Measurements from ENCODE around the gene ST3GAL5.

The ST3GAL5 gene

GRCh38 chr2:85794491-85795121 is 94.2 kb downstream of the ST3GAL5 start:
- H3K79me1 ChIP-seq (ENCODE audit: low read length): no peaks in the 10 kb centered on the region
- H3K36me3 ChIP-seq (ENCODE audit: control insufficient read depth, insufficient read depth, low read length): no peaks in the 10 kb centered on the region
- H3K79me2 ChIP-seq (ENCODE audit: control insufficient read depth, insufficient read depth, low read length): no peaks in the 10 kb centered on the region
- H3K27ac ChIP-seq (ENCODE audit: low read depth, low read length): no peak overlapping the region
- H4K5ac ChIP-seq (ENCODE audit: low read length): no peak overlapping the region
- H2AK5ac ChIP-seq (ENCODE audit: low read length): no peak overlapping the region
- no peak overlapping the region for H3K4me2 ChIP-seq (ENCODE audit: low read length)
- no peak overlapping the region for H3K4ac ChIP-seq (ENCODE audit: low read depth, low read length)
- H3K18ac ChIP-seq (ENCODE audit: low read length): no peak overlapping the region
- no peaks in the 10 kb centered on the region for H3K27me3 ChIP-seq (ENCODE audit: insufficient read depth, low read length, poor library complexity)
- H4K8ac ChIP-seq (ENCODE audit: low read depth, low read length): no peak overlapping the region
- no peak overlapping the region for H2BK15ac ChIP-seq (replicated peaks; ENCODE audit: low read depth)
- no peak for DNase-seq
- H3K4me3 ChIP-seq (ENCODE audit: low read length): no peak overlapping the region
- no peak overlapping the region for H3K23ac ChIP-seq (ENCODE audit: low read length)
- H3K56ac ChIP-seq (ENCODE audit: low read length): no peak overlapping the region
- H3K4me1 ChIP-seq (ENCODE audit: control insufficient read depth, low read depth, low read length): no peaks in the 10 kb centered on the region
- WGBS (ENCODE audit: extremely low coverage, insufficient coverage, low lambda C conversion rate): no CpG with 5 or more reads among the region's 14 CpGs
- no peak overlapping the region for H3K9ac ChIP-seq (ENCODE audit: low read length)
- no peak overlapping the region for H2BK5ac ChIP-seq (ENCODE audit: low read length)
- no peak overlapping the region for H2BK120ac ChIP-seq (ENCODE audit: low read depth, low read length)

- H4K8ac ChIP-seq (ENCODE audit: low read depth, low read length): no peak overlapping the region
- DNase-seq: no peak
- no peak overlapping the region for H2BK15ac ChIP-seq (replicated peaks; ENCODE audit: low read depth)
- no peaks in the 10 kb centered on the region for H3K27me3 ChIP-seq (ENCODE audit: insufficient read depth, low read length, poor library complexity)
- H4K5ac ChIP-seq (ENCODE audit: low read length): no peak overlapping the region
- no peaks in the 10 kb centered on the region for H3K79me1 ChIP-seq (ENCODE audit: low read length)
- H3K79me2 ChIP-seq (ENCODE audit: control insufficient read depth, insufficient read depth, low read length): no peaks in the 10 kb centered on the region
- no peaks in the 10 kb centered on the region for H3K36me3 ChIP-seq (ENCODE audit: control insufficient read depth, insufficient read depth, low read length)
- WGBS (ENCODE audit: extremely low coverage, insufficient coverage, low lambda C conversion rate): no CpG with 5 or more reads among the region's 3 CpGs
- H3K4me2 ChIP-seq (ENCODE audit: low read length): no peak overlapping the region
- H3K56ac ChIP-seq (ENCODE audit: low read length): no peak overlapping the region
- H3K4me1 ChIP-seq (ENCODE audit: control insufficient read depth, low read depth, low read length): no peaks in the 10 kb centered on the region
- no peak overlapping the region for H3K9ac ChIP-seq (ENCODE audit: low read length)
- no peak overlapping the region for H3K23ac ChIP-seq (ENCODE audit: low read length)
- H3K18ac ChIP-seq (ENCODE audit: low read length): no peak overlapping the region
- no peak overlapping the region for H2AK5ac ChIP-seq (ENCODE audit: low read length)
- no peak overlapping the region for H3K4ac ChIP-seq (ENCODE audit: low read depth, low read length)
- H2BK5ac ChIP-seq (ENCODE audit: low read length): no peak overlapping the region
- H2BK120ac ChIP-seq (ENCODE audit: low read depth, low read length): no peak overlapping the region
- H3K27ac ChIP-seq (ENCODE audit: low read depth, low read length): no peak overlapping the region
- no peak overlapping the region for H3K4me3 ChIP-seq (ENCODE audit: low read length)
Measured at GRCh38 chr2:85794038-85794441, 94.8 kb downstream of the ST3GAL5 start.

- no peak overlapping the region for H3K27ac ChIP-seq (ENCODE audit: low read depth, low read length)
- no peak overlapping the region for H3K23ac ChIP-seq (ENCODE audit: low read length)
- H3K4ac ChIP-seq (ENCODE audit: low read depth, low read length): no peak overlapping the region
- H2AK5ac ChIP-seq (ENCODE audit: low read length): no peak overlapping the region
- no peak overlapping the region for H3K9ac ChIP-seq (ENCODE audit: low read length)
- H4K8ac ChIP-seq (ENCODE audit: low read depth, low read length): no peak overlapping the region
- no peak overlapping the region for H2BK15ac ChIP-seq (replicated peaks; ENCODE audit: low read depth)
- WGBS (ENCODE audit: extremely low coverage, insufficient coverage, low lambda C conversion rate): no CpG with 5 or more reads among the region's 4 CpGs
- no peaks in the 10 kb centered on the region for H3K4me1 ChIP-seq (ENCODE audit: control insufficient read depth, low read depth, low read length)
- no peak for DNase-seq
- H3K27me3 ChIP-seq (ENCODE audit: insufficient read depth, low read length, poor library complexity): no peaks in the 10 kb centered on the region
- H3K56ac ChIP-seq (ENCODE audit: low read length): no peak overlapping the region
- no peaks in the 10 kb centered on the region for H3K36me3 ChIP-seq (ENCODE audit: control insufficient read depth, insufficient read depth, low read length)
- no peaks in the 10 kb centered on the region for H3K79me1 ChIP-seq (ENCODE audit: low read length)
- H3K4me3 ChIP-seq (ENCODE audit: low read length): no peak overlapping the region
- H3K18ac ChIP-seq (ENCODE audit: low read length): no peak overlapping the region
- no peak overlapping the region for H2BK5ac ChIP-seq (ENCODE audit: low read length)
- no peak overlapping the region for H4K5ac ChIP-seq (ENCODE audit: low read length)
- no peak overlapping the region for H2BK120ac ChIP-seq (ENCODE audit: low read depth, low read length)
- no peak overlapping the region for H3K4me2 ChIP-seq (ENCODE audit: low read length)
- H3K79me2 ChIP-seq (ENCODE audit: control insufficient read depth, insufficient read depth, low read length): no peaks in the 10 kb centered on the region
Measured at GRCh38 chr2:85793584-85793983, 95.2 kb downstream of the ST3GAL5 start.

GRCh38 chr2:85792783-85793441 is 95.9 kb downstream of the ST3GAL5 start:
- Histone ChIP-seq H3K9ac (ENCODE audit: low read length) (no peak overlapping the region), H3K4me3 (ENCODE audit: low read length) (no peak overlapping the region), H3K56ac (ENCODE audit: low read length) (no peak overlapping the region), H2AK5ac (ENCODE audit: low read length) (no peak overlapping the region), H4K5ac (ENCODE audit: low read length) (no peak overlapping the region), H3K36me3 (ENCODE audit: control insufficient read depth, insufficient read depth, low read length) (no peaks in the 10 kb centered on the region), H3K23ac (ENCODE audit: low read length) (no peak overlapping the region), H3K4me1 (ENCODE audit: control insufficient read depth, low read depth, low read length) (no peaks in the 10 kb centered on the region), H3K4me2 (ENCODE audit: low read length) (no peak overlapping the region), H3K79me1 (ENCODE audit: low read length) (no peaks in the 10 kb centered on the region), H2BK15ac (replicated peaks; ENCODE audit: low read depth) (no peak overlapping the region), H3K4ac (ENCODE audit: low read depth, low read length) (no peak overlapping the region), H4K8ac (ENCODE audit: low read depth, low read length) (no peak overlapping the region), H3K79me2 (ENCODE audit: control insufficient read depth, insufficient read depth, low read length) (no peaks in the 10 kb centered on the region), H3K27me3 (ENCODE audit: insufficient read depth, low read length, poor library complexity) (no peaks in the 10 kb centered on the region), H3K18ac (ENCODE audit: low read length) (no peak overlapping the region), H2BK120ac (ENCODE audit: low read depth, low read length) (no peak overlapping the region), H2BK5ac (ENCODE audit: low read length) (no peak overlapping the region), H3K27ac (ENCODE audit: low read depth, low read length) (no peak overlapping the region)
- peak; percentile 48 for DNase-seq
- no CpG with 5 or more reads among the region's 8 CpGs for WGBS (ENCODE audit: extremely low coverage, insufficient coverage, low lambda C conversion rate)

- H3K27ac ChIP-seq (ENCODE audit: low read depth, low read length): no peak overlapping the region
- H2AK5ac ChIP-seq (ENCODE audit: low read length): no peak overlapping the region
- H3K79me2 ChIP-seq (ENCODE audit: control insufficient read depth, insufficient read depth, low read length): no peaks in the 10 kb centered on the region
- no peak overlapping the region for H3K18ac ChIP-seq (ENCODE audit: low read length)
- H3K4me1 ChIP-seq (ENCODE audit: control insufficient read depth, low read depth, low read length): no peaks in the 10 kb centered on the region
- H3K4me2 ChIP-seq (ENCODE audit: low read length): no peak overlapping the region
- no peak overlapping the region for H3K4ac ChIP-seq (ENCODE audit: low read depth, low read length)
- H3K9ac ChIP-seq (ENCODE audit: low read length): no peak overlapping the region
- no peak overlapping the region for H2BK5ac ChIP-seq (ENCODE audit: low read length)
- no peak overlapping the region for H3K56ac ChIP-seq (ENCODE audit: low read length)
- H4K8ac ChIP-seq (ENCODE audit: low read depth, low read length): no peak overlapping the region
- H4K5ac ChIP-seq (ENCODE audit: low read length): no peak overlapping the region
- H3K79me1 ChIP-seq (ENCODE audit: low read length): no peaks in the 10 kb centered on the region
- no peak overlapping the region for H2BK15ac ChIP-seq (replicated peaks; ENCODE audit: low read depth)
- no peak overlapping the region for H3K23ac ChIP-seq (ENCODE audit: low read length)
- DNase-seq: no peak
- no peaks in the 10 kb centered on the region for H3K36me3 ChIP-seq (ENCODE audit: control insufficient read depth, insufficient read depth, low read length)
- no peak overlapping the region for H3K4me3 ChIP-seq (ENCODE audit: low read length)
- no peaks in the 10 kb centered on the region for H3K27me3 ChIP-seq (ENCODE audit: insufficient read depth, low read length, poor library complexity)
- H2BK120ac ChIP-seq (ENCODE audit: low read depth, low read length): no peak overlapping the region
- WGBS (ENCODE audit: extremely low coverage, insufficient coverage, low lambda C conversion rate): no CpG with 5 or more reads among the region's 22 CpGs
Measured at GRCh38 chr2:85791704-85792565, 96.9 kb downstream of the ST3GAL5 start.

Measured in mesendoderm (in vitro differentiated cells).